Stomach (tissue), 9 donors: ENCODE measurements around the gene CPLX4. TPM values are rescaled to one million over a fixed set of nuclear protein-coding genes. Genes with fewer than 3 reads are reported as not detected.

Experiments used
- DNase-seq, 2 donors: peaks; one replicate each; pipeline versions ENCODE4 v3.0.0 to v3.0.0-alpha.2; 2013 to 2019
- H3K27ac ChIP-seq, 5 donors: fragments of 200-600 bp in 4 of 5; sonication (generic) in 4 of 5; one replicate each; pipeline ENCODE4 v1.5.1; 2013 to 2019; ENCODE audit warnings: mild to moderate bottlenecking in 1 of 5, moderate library complexity in 1 of 5
- H3K27me3 ChIP-seq, 3 donors: fragments of 200-600 bp; sonication (generic); one replicate each; pipeline ENCODE4 v1.5.1; 2017 to 2019; ENCODE audit warnings: mixed run types in 1 of 3
- H3K36me3 ChIP-seq, 4 donors: fragments of 200-600 bp; sonication (generic); 1 replicate in 3 of 4; 2 replicates in 1 of 4; pipeline ENCODE4 v1.5.1; 2016 to 2019
- H3K4me1 ChIP-seq, 4 donors: fragments of 200-600 bp; sonication (generic); one replicate each; pipeline ENCODE4 v1.5.1; 2016 to 2019
- H3K4me3 ChIP-seq, 4 donors: fragments of 200-600 bp; sonication (generic) in 3 of 4; one replicate each; pipeline ENCODE4 v1.5.1; 2016 to 2019; ENCODE audit warnings: mild to moderate bottlenecking in 1 of 4
- H3K9me3 ChIP-seq, 4 donors: fragments of 200-600 bp; sonication (generic); one replicate each; pipeline ENCODE4 v1.5.1; 2016 to 2019
- CTCF ChIP-seq, 7 experiments: fragments of 450-650 bp in 4 of 7; fragments of 200-600 bp in 3 of 7; sonication (generic) in 3 of 7; IDR thresholded peaks; one replicate each; pipeline ENCODE4 v1.5.1; 2016 to 2019; ENCODE audit warnings: antibody characterized with exemption in 7 of 7, control low read depth in 2 of 7, mild to moderate bottlenecking in 1 of 7
- EP300 ChIP-seq: sonication (generic); formaldehyde crosslinking; IDR thresholded peaks from one replicate; pipeline ENCODE4 v1.6.1; 2017; ENCODE audit warnings: antibody characterized with exemption
- POLR2A ChIP-seq, 4 donors: fragments of 450-650 bp; IDR thresholded peaks; one replicate each; pipeline ENCODE4 v1.6.1; 2016; ENCODE audit warnings: antibody characterized with exemption in 4 of 4, control low read depth in 2 of 4, mild to moderate bottlenecking in 1 of 4, moderate library complexity in 1 of 4
- POLR2AphosphoS5 ChIP-seq, 3 donors: sonication (generic); formaldehyde crosslinking; IDR thresholded peaks; one replicate each; pipeline ENCODE4 v1.6.1; 2016; ENCODE audit warnings: antibody characterized with exemption in 3 of 3
- WGBS, 5 donors: extraction: QIAGEN DNeasy Blood & Tissue Kit in 3 of 5; methylation state at CpG; one replicate each; pipeline versions ENCODE4 v1.1.5 to v1.1.7; 2013 to 2018; 5-methylcytosine and 5-hydroxymethylcytosine counted together
- intact Hi-C: fragments of 100-400 bp; cut with DNase I; formaldehyde crosslinking; loops from one replicate; pipeline ENCODE4 v1.15.1; 2023; ENCODE audit warnings: low total_unique reads
- polyA plus RNA-seq, 3 donors: library from polyadenylated mRNA; stranded (reverse); fragments of 200-250 nt; gene quantifications; one replicate each; pipeline ENCODE4 v1.2.3, GENCODE V29; 2013
- total RNA-seq, 5 donors: library from RNA; depleted of rRNA; stranded (reverse); fragments of >200 nt; gene quantifications; one replicate each; pipeline versions ENCODE4 v1.1.0 to v1.2.3, GENCODE V29; 2014 to 2016
- donor health status: healthy with polysubstance abuse.
- donor health status: Bipolar disorder and iron deficiency.
- donor health status: healthy.

Gene CPLX4
- total and polyA plus RNA-seq, 8 donors, result not detected

- H3K9me3 ChIP-seq, result peaks cover 0 to 11% (median 8%) of the 10 kb centered on the region in 4 donors
- DNase-seq, result no peak
- 94 to 98% (median 95%) methylated on average over 2 of the region's 2 CpGs for WGBS, 5 donors
- TF ChIP-seq CTCF (IDR thresholded peaks at IDR 0.05) (no peak), EP300 (no peak)
- no peak overlapping the region for H3K27ac ChIP-seq
- H3K4me1 ChIP-seq, result peaks cover 0 to 5% (median 0%) of the 10 kb centered on the region in 4 donors
- no peaks in the 10 kb centered on the region for H3K27me3 ChIP-seq
- H3K4me3 ChIP-seq, result no peak overlapping the region
- H3K36me3 ChIP-seq, result peaks cover 43 to 100% (median 94%) of the 10 kb centered on the region in 4 donors
- intact Hi-C loops, result no loop called here
Observed at GRCh38 chr18:59340312-59340711, 21.9 kb upstream of the CPLX4 start.

- no peak overlapping the region for H3K4me3 ChIP-seq
- TF ChIP-seq POLR2AphosphoS5 (IDR thresholded peaks at IDR 0.05) (no peak), POLR2A (IDR thresholded peaks at IDR 0.05) (no peak), EP300 (no peak), CTCF (IDR thresholded peaks at IDR 0.05) (no peak)
- H3K27me3 ChIP-seq, result no peaks in the 10 kb centered on the region
- intact Hi-C loops, result no loop called here
- no peak overlapping the region for H3K27ac ChIP-seq
- no peaks in the 10 kb centered on the region for H3K9me3 ChIP-seq
- WGBS, 5 donors, result 72 to 81% (median 78%) methylated on average over 3 of the region's 3 CpGs
- no peak for DNase-seq
- peaks cover 0 to 5% (median 0%) of the 10 kb centered on the region in 4 donors for H3K4me1 ChIP-seq
- H3K36me3 ChIP-seq, result peaks cover 35 to 100% (median 99%) of the 10 kb centered on the region in 4 donors
Observed at GRCh38 chr18:59332986-59333385, 14.5 kb upstream of the CPLX4 start.

GRCh38 chr18:59328683-59329082 is 10.2 kb upstream of the CPLX4 start:
- no peaks in the 10 kb centered on the region for H3K27me3 ChIP-seq
- no peaks in the 10 kb centered on the region for H3K4me1 ChIP-seq
- H3K9me3 ChIP-seq, result no peaks in the 10 kb centered on the region
- TF ChIP-seq POLR2AphosphoS5 (IDR thresholded peaks at IDR 0.05), result no peak
- TF ChIP-seq POLR2A (IDR thresholded peaks at IDR 0.05), result no peak
- TF ChIP-seq EP300, result no peak
- TF ChIP-seq CTCF (IDR thresholded peaks at IDR 0.05), result no peak
- WGBS, 5 donors, result 97 to 100% (median 99%) methylated on average over 2 of the region's 2 CpGs
- H3K4me3 ChIP-seq, result no peak overlapping the region
- peaks cover 24 to 84% (median 78%) of the 10 kb centered on the region in 4 donors for H3K36me3 ChIP-seq
- intact Hi-C loops, result no loop called here
- DNase-seq, result no peak
- H3K27ac ChIP-seq, result no peak overlapping the region

GRCh38 chr18:59325965-59326364 is 7.5 kb upstream of the CPLX4 start:
- intact Hi-C loops, result no loop called here
- Histone ChIP-seq H3K27ac (no peak overlapping the region), H3K9me3 (no peaks in the 10 kb centered on the region), H3K27me3 (no peaks in the 10 kb centered on the region), H3K4me3 (no peak overlapping the region), H3K4me1 (no peaks in the 10 kb centered on the region), H3K36me3 (peaks cover 10 to 57% (median 51%) of the 10 kb centered on the region in 4 donors)
- WGBS, 5 donors, result 81 to 98% (median 89%) methylated on average over 1 of the region's 1 CpG
- TF ChIP-seq POLR2AphosphoS5 (IDR thresholded peaks at IDR 0.05), result no peak
- no peak for TF ChIP-seq EP300
- no peak for TF ChIP-seq POLR2A (IDR thresholded peaks at IDR 0.05)
- no peak for TF ChIP-seq CTCF (IDR thresholded peaks at IDR 0.05)
- no peak for DNase-seq
